WTC11 (cell line): ENCODE measurements around the gene PDLIM5. TPM values are rescaled to one million over a fixed set of nuclear protein-coding genes. Genes with fewer than 3 reads are reported as not detected.

ENCODE experiments used
- ATAC-seq: fragments of 200-7000 bp; cut with Tn5 transposase; 2 replicates; pipeline ENCODE4 v1.10.0; 2021; ENCODE audit warnings: mild to moderate bottlenecking, moderate library complexity
- CTCF ChIA-PET: fragments of 300-600 bp; sonication (Branson Sonifier 250); formaldehyde crosslinking; loops from one replicate; lab custom pipeline; 2021; ENCODE audit warnings: antibody characterized with exemption; lab: Charles Lee
- POLR2A ChIA-PET: fragments of 350-600 bp; sonication (Branson Sonifier 250); formaldehyde crosslinking; loops from one replicate; lab custom pipeline; 2021; ENCODE audit warnings: antibody characterized with exemption; lab: Charles Lee
- DNase-seq: peaks from one replicate; pipeline ENCODE4 v3.0.0; 2021; ENCODE audit warnings: low spot score
- H3K27ac Mint-ChIP-seq: 2 replicates; pipeline ENCODE4 v1.8.0; 2021; ENCODE audit warnings: mixed read lengths
- H3K27me3 Mint-ChIP-seq: 2 replicates; pipeline ENCODE4 v1.8.0; 2021; ENCODE audit warnings: low read depth, mild to moderate bottlenecking, moderate library complexity, mixed read lengths
- H3K36me3 Mint-ChIP-seq: 2 replicates; pipeline ENCODE4 v1.8.0; 2021; ENCODE audit warnings: mixed read lengths
- H3K4me1 Mint-ChIP-seq: 2 replicates; pipeline ENCODE4 v1.8.0; 2022; ENCODE audit warnings: mixed read lengths
- H3K4me3 Mint-ChIP-seq: 2 replicates; pipeline ENCODE4 v1.8.0; 2021; ENCODE audit warnings: mild to moderate bottlenecking, moderate library complexity, mixed read lengths
- H3K9me3 Mint-ChIP-seq: 2 replicates; pipeline ENCODE4 v1.8.0; 2021; ENCODE audit warnings: mixed read lengths
- ATF3 ChIP-seq: sonication (generic); formaldehyde crosslinking; conservative IDR thresholded peaks from 2 replicates; pipeline ENCODE4 v1.8.1; 2022; ENCODE audit warnings: mild to moderate bottlenecking, missing genetic modification reagents
- CBFB ChIP-seq: sonication (generic); formaldehyde crosslinking; IDR thresholded peaks from 2 replicates; pipeline ENCODE4 v1.8.1; 2022; ENCODE audit warnings: mild to moderate bottlenecking, low read depth, missing genetic modification reagents
- CREM ChIP-seq: sonication (generic); formaldehyde crosslinking; IDR thresholded peaks from 2 replicates; pipeline ENCODE4 v1.8.1; 2022; ENCODE audit warnings: mild to moderate bottlenecking, missing genetic modification reagents, moderate library complexity
- E2F4 ChIP-seq: sonication (generic); formaldehyde crosslinking; IDR thresholded peaks from 2 replicates; pipeline ENCODE4 v1.8.1; 2022; ENCODE audit warnings: low read depth, mild to moderate bottlenecking, moderate library complexity, missing genetic modification reagents, borderline replicate concordance
- EMX1 ChIP-seq: fragments of 250-450 bp; sonication (Bioruptor Pico); IDR thresholded peaks from 2 replicates; pipeline ENCODE4 v1.8.0; 2021; ENCODE audit warnings: mild to moderate bottlenecking
- ESRRA ChIP-seq: sonication (generic); formaldehyde crosslinking; IDR thresholded peaks from 2 replicates; pipeline ENCODE4 v1.8.1; 2022; ENCODE audit warnings: mild to moderate bottlenecking, missing genetic modification reagents, borderline replicate concordance
- FOXJ3 ChIP-seq: sonication (generic); formaldehyde crosslinking; IDR thresholded peaks from 2 replicates; pipeline ENCODE4 v1.9.0; 2021; ENCODE audit warnings: missing genetic modification reagents, mild to moderate bottlenecking, borderline replicate concordance
- GABPB1 ChIP-seq: sonication (generic); formaldehyde crosslinking; IDR thresholded peaks from 2 replicates; pipeline ENCODE4 v1.8.1; 2023; ENCODE audit warnings: mild to moderate bottlenecking, missing genetic modification reagents
- IRF1 ChIP-seq: sonication (generic); formaldehyde crosslinking; IDR thresholded peaks from 2 replicates; pipeline ENCODE4 v1.8.0; 2023; ENCODE audit warnings: missing genetic modification reagents
- JAZF1 ChIP-seq: fragments of 250-450 bp; sonication (Bioruptor Pico); IDR thresholded peaks from 2 replicates; pipeline ENCODE4 v1.9.0; 2021; ENCODE audit warnings: moderate library complexity, mild to moderate bottlenecking, inconsistent platforms
- JUN ChIP-seq: sonication (generic); formaldehyde crosslinking; IDR thresholded peaks from 2 replicates; pipeline ENCODE4 v1.8.0; 2023; ENCODE audit warnings: mild to moderate bottlenecking, missing genetic modification reagents
- MYBL2 ChIP-seq: sonication (generic); formaldehyde crosslinking; IDR thresholded peaks from 2 replicates; pipeline ENCODE4 v1.8.1; 2023; ENCODE audit warnings: mild to moderate bottlenecking, moderate library complexity, missing genetic modification reagents
- NFATC4 ChIP-seq: fragments of 250-450 bp; sonication (Bioruptor Pico); IDR thresholded peaks from 2 replicates; pipeline ENCODE4 v1.9.0; 2021; ENCODE audit warnings: mild to moderate bottlenecking
- NFYB ChIP-seq: sonication (generic); formaldehyde crosslinking; conservative IDR thresholded peaks from 2 replicates; pipeline ENCODE4 v1.8.0; 2022; ENCODE audit warnings: low read depth, missing genetic modification reagents
- RELA ChIP-seq: sonication (generic); formaldehyde crosslinking; IDR thresholded peaks from 2 replicates; pipeline ENCODE4 v1.8.1; 2022; ENCODE audit warnings: missing genetic modification reagents, mild to moderate bottlenecking, borderline replicate concordance
- RORB ChIP-seq: fragments of 250-450 bp; sonication (Bioruptor Pico); IDR thresholded peaks from 2 replicates; pipeline ENCODE4 v1.9.0; 2021; ENCODE audit warnings: mild to moderate bottlenecking
- SMAD3 ChIP-seq: sonication (generic); formaldehyde crosslinking; IDR thresholded peaks from 2 replicates; pipeline ENCODE4 v1.8.0; 2022; ENCODE audit warnings: missing genetic modification reagents, mild to moderate bottlenecking, borderline replicate concordance
- SMAD4 ChIP-seq: sonication (generic); formaldehyde crosslinking; IDR thresholded peaks from 2 replicates; pipeline ENCODE4 v1.8.0; 2022; ENCODE audit warnings: mild to moderate bottlenecking, missing genetic modification reagents
- TEAD1 ChIP-seq: sonication (generic); formaldehyde crosslinking; IDR thresholded peaks from 2 replicates; pipeline ENCODE4 v1.8.0; 2022; ENCODE audit warnings: mild to moderate bottlenecking, missing genetic modification reagents
- ZNF138 ChIP-seq: sonication (generic); formaldehyde crosslinking; conservative IDR thresholded peaks from 2 replicates; pipeline ENCODE4 v1.8.1; 2022; ENCODE audit warnings: mild to moderate bottlenecking, moderate library complexity, missing genetic modification reagents
- ZNF263 ChIP-seq: sonication (generic); formaldehyde crosslinking; IDR thresholded peaks from 2 replicates; pipeline ENCODE4 v1.8.1; 2022; ENCODE audit warnings: low read depth, mild to moderate bottlenecking, moderate library complexity, missing genetic modification reagents
- ZNF317 ChIP-seq: sonication (generic); formaldehyde crosslinking; IDR thresholded peaks from 2 replicates; pipeline ENCODE4 v1.8.1; 2023; ENCODE audit warnings: low read depth, mild to moderate bottlenecking, moderate library complexity, missing genetic modification reagents, borderline replicate concordance
- ZNF416 ChIP-seq: fragments of 250-450 bp; sonication (Bioruptor Pico); IDR thresholded peaks from 2 replicates; pipeline ENCODE4 v1.9.0; 2021; ENCODE audit warnings: mild to moderate bottlenecking, inconsistent platforms
- ZNF671 ChIP-seq: fragments of 250-450 bp; sonication (Bioruptor Pico); IDR thresholded peaks from 2 replicates; pipeline ENCODE4 v1.8.0; 2021; ENCODE audit warnings: mild to moderate bottlenecking
- total RNA-seq: library from RNA; stranded (reverse); gene quantifications from 3 replicates; pipeline ENCODE4 v1.2.3, GENCODE V29; 2021
- TF ChIP-seq, protein P1 (sequence below): sonication (generic); formaldehyde crosslinking; IDR thresholded peaks from 2 replicates; pipeline ENCODE4 v1.8.0; 2022; ENCODE audit warnings: mild to moderate bottlenecking, missing genetic modification reagents
- TF ChIP-seq, protein P2 (sequence below): sonication (generic); formaldehyde crosslinking; IDR thresholded peaks from 2 replicates; pipeline ENCODE4 v1.8.1; 2023; ENCODE audit warnings: mild to moderate bottlenecking, missing genetic modification reagents
- TF ChIP-seq, protein P3 (sequence below): sonication (generic); formaldehyde crosslinking; IDR thresholded peaks from 2 replicates; pipeline ENCODE4 v1.8.1; 2023; ENCODE audit warnings: mild to moderate bottlenecking, moderate library complexity, missing genetic modification reagents

The PDLIM5 gene
- total RNA-seq, 1 experiment from 2014 or later = 51.5 TPM

DNA sequence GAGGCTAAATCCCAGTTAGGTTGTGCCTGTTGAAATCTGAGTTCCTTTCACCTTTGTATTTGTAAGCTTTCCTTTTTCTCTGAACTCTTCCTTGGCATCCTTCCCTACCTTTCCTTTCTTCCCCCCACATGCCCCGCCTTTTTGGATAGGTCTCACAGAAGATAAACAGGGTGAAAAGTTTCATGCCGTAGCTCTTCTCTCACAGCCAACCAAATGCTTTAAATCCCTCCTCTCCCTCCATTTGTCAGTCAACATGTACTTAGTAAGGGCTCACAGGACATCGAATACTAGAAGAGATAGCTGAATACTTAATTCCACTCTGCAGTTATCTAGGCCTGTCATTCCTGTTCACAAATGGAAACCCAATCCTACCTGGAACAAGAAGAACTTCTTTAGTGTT lies 198.9 kb downstream of the PDLIM5 start:
- Mint-ChIP-seq H3K36me3 (no peaks in the 10 kb centered on the region), H3K27ac (no peak overlapping the region), H3K27me3 (no peaks in the 10 kb centered on the region), H3K4me3 (no peak overlapping the region), H3K9me3 (no peaks in the 10 kb centered on the region), H3K4me1 (no peaks in the 10 kb centered on the region)
- DNase-seq (no peak), ATAC-seq (no peak)
- CTCF ChIA-PET = no interaction called here
- POLR2A ChIA-PET = no interaction called here
- TF ChIP-seq ZNF263 (no peak), ZNF416 (CRISPR knock-in tag) (no peak), RORB (CRISPR knock-in tag) (no peak), NFATC4 (CRISPR knock-in tag) (no peak), E2F4 (no peak), JUN (CRISPR knock-in tag) (no peak), EMX1 (CRISPR knock-in tag) (no peak), IRF1 (CRISPR knock-in tag) (no peak), SMAD4 (CRISPR knock-in tag) (no peak), GABPB1 (no peak), ATF3 (CRISPR knock-in tag) (no peak), ZNF138 (CRISPR knock-in tag) (no peak), JAZF1 (no peak), MYBL2 (no peak), ZNF317 (CRISPR knock-in tag) (no peak), FOXJ3 (CRISPR knock-in tag) (no peak)
- TF ChIP-seq, protein P1, sequence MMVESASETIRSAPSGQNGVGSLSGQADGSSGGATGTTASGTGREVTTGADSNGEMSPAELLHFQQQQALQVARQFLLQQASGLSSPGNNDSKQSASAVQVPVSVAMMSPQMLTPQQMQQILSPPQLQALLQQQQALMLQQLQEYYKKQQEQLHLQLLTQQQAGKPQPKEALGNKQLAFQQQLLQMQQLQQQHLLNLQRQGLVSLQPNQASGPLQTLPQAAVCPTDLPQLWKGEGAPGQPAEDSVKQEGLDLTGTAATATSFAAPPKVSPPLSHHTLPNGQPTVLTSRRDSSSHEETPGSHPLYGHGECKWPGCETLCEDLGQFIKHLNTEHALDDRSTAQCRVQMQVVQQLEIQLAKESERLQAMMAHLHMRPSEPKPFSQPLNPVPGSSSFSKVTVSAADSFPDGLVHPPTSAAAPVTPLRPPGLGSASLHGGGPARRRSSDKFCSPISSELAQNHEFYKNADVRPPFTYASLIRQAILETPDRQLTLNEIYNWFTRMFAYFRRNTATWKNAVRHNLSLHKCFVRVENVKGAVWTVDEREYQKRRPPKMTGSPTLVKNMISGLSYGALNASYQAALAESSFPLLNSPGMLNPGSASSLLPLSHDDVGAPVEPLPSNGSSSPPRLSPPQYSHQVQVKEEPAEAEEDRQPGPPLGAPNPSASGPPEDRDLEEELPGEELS = no peak
- TF ChIP-seq, protein P2, sequence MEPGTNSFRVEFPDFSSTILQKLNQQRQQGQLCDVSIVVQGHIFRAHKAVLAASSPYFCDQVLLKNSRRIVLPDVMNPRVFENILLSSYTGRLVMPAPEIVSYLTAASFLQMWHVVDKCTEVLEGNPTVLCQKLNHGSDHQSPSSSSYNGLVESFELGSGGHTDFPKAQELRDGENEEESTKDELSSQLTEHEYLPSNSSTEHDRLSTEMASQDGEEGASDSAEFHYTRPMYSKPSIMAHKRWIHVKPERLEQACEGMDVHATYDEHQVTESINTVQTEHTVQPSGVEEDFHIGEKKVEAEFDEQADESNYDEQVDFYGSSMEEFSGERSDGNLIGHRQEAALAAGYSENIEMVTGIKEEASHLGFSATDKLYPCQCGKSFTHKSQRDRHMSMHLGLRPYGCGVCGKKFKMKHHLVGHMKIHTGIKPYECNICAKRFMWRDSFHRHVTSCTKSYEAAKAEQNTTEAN (CRISPR knock-in tag) = no peak

- H3K27me3 Mint-ChIP-seq = no peaks in the 10 kb centered on the region
- no peaks in the 10 kb centered on the region for H3K4me1 Mint-ChIP-seq
- no peak overlapping the region for H3K27ac Mint-ChIP-seq
- ChIA-PET POLR2A (no interaction called here), CTCF (no interaction called here)
- no peak overlapping the region for H3K4me3 Mint-ChIP-seq
- TF ChIP-seq RELA (CRISPR knock-in tag) = no peak
- TF ChIP-seq ESRRA = no peak
- TF ChIP-seq, protein P3, sequence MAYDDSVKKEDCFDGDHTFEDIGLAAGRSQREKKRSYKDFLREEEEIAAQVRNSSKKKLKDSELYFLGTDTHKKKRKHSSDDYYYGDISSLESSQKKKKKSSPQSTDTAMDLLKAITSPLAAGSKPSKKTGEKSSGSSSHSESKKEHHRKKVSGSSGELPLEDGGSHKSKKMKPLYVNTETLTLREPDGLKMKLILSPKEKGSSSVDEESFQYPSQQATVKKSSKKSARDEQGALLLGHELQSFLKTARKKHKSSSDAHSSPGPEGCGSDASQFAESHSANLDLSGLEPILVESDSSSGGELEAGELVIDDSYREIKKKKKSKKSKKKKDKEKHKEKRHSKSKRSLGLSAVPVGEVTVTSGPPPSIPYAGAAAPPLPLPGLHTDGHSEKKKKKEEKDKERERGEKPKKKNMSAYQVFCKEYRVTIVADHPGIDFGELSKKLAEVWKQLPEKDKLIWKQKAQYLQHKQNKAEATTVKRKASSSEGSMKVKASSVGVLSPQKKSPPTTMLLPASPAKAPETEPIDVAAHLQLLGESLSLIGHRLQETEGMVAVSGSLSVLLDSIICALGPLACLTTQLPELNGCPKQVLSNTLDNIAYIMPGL (CRISPR knock-in tag) = no peak
- no peak for TF ChIP-seq SMAD3 (CRISPR knock-in tag)
- TF ChIP-seq NFYB (CRISPR knock-in tag) = no peak
- TF ChIP-seq ZNF671 (CRISPR knock-in tag) = no peak
- no peak for TF ChIP-seq TEAD1 (CRISPR knock-in tag)
- no peak for TF ChIP-seq CREM (CRISPR knock-in tag)
- no peak for TF ChIP-seq CBFB (CRISPR knock-in tag)
- ATAC-seq (no peak), DNase-seq (no peak)
- no peaks in the 10 kb centered on the region for H3K9me3 Mint-ChIP-seq
- peaks cover 4% of the 10 kb centered on the region; the same call in 1 of the 2 replicates for H3K36me3 Mint-ChIP-seq
These were observed 201.4 kb downstream of the PDLIM5 start for GRCh38 chr4:94653095-94653649.
